Left forelimb (tissue), 1 donor: Measurements from ENCODE around the gene ABCC12.

ENCODE experiments used
- DNase-seq: peaks from one replicate; pipeline ENCODE4 v3.0.0-alpha.2; 2018; ENCODE audit warnings: low spot score

Gene ABCC12

DNA sequence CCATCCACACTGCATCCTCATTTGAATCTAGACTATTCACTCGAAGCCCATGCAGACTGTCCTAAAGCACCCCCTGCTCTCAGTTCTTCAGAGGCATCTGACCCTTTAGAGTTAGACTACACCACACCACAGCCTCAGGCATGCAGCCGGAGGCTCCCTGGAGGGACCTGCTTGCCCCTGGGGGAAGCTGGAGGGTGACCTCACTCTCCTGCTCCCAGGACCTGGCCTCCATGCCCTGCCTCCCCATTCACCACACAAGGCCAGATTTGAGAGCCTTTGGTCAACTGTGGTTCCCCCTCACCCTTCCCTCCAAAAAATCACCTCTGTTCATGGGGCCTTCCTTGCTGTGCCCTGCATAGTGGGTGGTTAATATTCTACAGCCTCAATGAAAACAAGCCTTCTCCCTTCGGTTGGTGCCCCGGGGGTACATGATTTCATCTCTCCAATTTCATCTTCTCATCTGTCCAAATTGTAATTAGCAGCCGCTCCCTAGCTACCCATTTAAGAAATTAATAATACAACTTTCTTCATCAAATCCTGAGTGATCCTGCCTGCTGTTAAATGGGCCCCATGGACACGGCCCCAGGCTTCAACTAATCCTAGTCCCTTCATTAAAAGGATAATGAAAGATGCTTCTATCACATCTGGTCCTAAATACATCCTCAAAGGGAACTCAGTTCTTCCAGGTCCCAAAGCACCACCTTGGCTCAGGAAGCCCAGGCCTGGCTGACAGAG lies 24.4 kb downstream of the ABCC12 start:
- DNase-seq, result peak; percentile 20

DNA sequence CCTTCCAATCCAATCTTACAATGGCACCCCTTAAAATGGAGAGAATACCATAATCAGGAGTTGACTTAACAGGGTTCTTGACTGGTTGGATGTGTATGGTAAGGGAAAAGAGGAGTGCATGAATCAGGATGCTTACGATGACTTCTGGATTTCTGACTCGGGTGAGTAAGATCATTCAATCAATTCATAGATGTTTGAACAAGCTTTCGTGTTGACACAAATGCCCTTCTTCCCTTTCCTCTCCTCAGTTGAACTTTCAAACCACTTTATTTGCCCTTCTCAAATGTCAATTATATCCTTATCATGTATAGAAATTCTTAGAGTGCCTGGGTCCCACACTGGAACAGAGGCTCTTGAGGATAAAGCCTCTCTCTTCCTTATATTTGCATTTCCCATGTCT lies 25.9 kb downstream of the ABCC12 start:
- no peak for DNase-seq

DNA sequence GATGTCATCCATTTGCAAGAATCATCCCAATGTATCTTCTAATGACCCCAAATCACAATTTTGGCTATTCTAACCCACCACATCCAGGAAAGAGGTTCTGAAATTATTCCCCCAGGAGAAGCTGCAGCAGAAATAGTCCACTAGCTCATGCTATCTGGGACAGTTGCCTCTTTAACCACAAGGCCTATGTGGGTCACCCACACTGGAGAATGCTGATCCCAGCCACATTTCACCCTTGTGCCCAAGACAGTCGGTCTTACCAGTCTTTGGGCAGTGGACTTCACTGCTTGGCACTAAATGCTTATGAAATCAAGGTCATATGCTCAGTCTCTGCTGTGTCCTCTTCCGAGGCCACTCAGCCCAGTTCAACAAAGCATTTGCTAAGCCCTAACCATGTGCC lies 27.0 kb downstream of the ABCC12 start:
- no peak for DNase-seq

DNA sequence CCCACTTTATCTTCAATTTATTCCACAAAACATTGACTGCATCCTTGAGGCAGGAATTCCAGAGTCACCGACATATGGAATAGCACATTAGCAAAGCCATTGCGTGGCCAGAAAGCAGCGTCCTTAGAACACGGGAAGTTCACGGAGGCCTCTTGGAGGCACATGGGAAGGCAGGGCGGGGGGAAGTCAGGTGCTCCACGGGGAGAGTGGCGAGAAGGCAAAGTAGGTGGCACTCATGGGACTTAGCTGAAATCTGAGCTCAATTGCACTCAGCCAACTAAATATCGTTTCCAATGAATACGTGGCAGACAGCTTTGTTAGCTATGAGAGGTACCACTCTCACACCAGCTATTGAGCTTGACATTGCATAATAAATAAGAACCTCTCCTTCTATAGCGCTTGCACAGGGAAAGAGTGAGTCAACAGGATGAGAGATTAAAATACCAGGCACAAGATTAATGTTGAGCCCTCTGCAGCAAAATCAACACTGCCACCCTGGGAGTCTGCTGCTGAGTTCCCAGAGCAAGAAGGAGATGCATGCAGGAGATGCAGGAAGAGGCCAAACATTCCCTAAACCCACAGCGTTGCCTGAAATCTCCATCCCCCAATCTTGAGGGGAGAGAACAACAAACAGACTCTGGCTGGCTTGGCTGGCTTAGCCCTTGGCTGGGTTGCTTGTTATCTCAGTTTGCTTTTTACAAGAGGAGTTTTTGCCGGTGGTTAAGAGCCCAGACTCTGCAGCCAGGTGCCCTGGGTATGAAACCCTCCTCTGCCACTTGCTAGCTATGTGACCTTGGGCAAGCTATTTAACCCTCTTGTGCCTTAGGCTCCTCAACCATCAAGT lies 28.8 kb downstream of the ABCC12 start:
- DNase-seq, result no peak

DNA sequence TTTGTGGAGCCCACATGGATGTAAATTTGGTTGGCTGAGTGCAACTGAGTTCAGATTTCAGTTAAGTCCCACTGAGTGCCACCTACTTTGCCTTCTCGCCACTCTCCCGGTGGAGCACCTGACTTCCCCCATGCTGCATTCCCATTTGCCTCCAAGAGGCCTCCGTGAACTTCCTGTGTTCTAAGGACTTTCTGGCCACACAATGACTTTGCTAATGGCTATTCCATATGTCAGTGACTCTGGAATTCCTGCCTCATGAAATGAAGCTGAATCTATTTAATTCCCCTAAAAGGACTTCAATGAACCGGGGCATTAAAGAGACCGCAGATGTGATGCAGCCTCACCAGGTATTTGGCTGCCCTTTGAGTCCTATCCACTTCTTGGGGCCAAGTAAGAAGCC lies 29.9 kb downstream of the ABCC12 start:
- DNase-seq, result no peak

DNA sequence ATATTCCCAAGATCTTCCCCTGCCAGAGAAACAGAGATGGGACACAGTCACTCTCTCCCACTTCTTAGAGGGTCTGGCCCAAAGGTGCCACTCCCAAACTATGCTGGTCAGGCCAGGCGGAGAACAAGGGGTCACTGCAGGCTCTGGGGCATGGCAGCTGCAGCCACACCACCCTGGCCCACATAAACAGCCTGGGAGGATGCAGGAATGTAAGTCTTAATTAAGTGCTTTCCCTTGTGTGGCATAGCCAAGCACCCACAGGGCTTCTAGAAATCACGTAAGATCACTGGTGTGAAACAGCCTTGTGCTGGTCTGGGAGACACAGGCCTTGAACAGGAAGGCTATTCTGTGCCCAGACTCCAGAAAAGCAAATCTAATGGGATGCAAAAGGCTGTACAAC lies 31.5 kb downstream of the ABCC12 start:
- no peak for DNase-seq

DNA sequence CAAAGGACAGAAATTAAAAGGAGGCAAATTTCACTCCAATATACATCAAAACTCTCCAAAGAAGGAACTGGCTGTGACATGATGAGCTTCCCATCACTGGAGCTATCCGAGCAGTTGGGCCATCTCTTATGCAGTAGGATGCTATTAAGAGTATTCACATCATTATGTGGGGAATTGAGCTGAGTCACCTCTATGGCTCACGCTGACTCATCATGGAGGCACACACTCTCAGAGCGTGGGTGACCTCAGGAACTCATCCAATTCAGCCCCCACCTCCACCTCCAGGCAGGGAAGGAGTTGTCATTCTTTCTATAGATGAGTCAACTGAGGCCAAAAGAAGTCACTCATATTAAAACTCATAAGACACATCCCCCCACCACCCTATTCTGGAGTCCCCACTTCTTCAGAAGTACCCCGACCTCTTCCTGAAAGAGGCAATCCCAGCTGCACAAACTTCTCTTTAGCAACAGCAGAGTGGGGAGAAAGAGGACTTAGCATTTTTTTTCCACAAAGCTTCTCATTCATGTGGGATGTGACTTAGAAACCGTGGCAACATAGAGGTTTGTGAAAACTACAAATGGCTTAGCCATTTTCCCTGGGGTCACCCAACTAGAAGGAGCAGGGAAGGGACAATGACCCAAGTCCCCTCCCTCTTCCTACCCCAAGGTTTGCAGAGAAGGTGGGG lies 32.5 kb downstream of the ABCC12 start:
- DNase-seq, result no peak

DNA sequence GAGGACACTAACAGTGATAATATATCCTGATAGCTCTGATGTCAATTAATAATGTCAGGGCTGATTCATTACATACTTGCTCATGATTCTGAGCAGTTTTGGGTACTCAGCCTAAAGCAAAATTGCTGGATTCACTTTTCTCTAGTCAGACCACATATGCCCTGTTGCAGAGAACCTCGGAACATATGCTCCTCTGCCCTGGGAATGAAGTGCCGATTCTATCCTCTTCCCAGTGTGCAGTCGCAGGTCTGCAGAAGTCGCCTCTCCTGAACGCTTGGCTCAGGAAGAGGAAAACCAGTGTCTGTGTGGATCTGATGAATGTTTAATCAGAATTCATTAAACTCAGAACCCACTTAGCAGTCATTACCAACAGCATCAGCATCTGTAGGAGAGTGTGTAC lies 34.5 kb downstream of the ABCC12 start:
- no peak for DNase-seq

DNA sequence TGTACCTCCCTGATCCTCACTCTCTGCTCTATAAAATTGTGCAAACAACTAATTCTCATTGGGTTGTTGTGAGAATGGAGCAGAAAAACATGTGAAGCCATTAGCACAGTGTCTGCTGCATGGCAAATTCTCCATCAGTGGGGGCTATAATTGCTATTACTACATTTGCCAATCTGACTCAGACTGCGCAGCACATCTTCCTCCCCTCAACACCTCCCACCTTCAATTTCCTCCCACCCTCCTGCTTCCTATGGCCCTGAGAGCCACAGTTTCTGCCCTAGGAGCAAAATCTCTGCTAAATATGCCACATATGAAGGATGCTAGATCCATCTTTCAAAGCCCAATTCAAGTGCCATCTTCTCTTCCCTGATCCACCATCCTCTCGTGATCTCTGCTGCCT lies 37.0 kb downstream of the ABCC12 start:
- no peak for DNase-seq

DNA sequence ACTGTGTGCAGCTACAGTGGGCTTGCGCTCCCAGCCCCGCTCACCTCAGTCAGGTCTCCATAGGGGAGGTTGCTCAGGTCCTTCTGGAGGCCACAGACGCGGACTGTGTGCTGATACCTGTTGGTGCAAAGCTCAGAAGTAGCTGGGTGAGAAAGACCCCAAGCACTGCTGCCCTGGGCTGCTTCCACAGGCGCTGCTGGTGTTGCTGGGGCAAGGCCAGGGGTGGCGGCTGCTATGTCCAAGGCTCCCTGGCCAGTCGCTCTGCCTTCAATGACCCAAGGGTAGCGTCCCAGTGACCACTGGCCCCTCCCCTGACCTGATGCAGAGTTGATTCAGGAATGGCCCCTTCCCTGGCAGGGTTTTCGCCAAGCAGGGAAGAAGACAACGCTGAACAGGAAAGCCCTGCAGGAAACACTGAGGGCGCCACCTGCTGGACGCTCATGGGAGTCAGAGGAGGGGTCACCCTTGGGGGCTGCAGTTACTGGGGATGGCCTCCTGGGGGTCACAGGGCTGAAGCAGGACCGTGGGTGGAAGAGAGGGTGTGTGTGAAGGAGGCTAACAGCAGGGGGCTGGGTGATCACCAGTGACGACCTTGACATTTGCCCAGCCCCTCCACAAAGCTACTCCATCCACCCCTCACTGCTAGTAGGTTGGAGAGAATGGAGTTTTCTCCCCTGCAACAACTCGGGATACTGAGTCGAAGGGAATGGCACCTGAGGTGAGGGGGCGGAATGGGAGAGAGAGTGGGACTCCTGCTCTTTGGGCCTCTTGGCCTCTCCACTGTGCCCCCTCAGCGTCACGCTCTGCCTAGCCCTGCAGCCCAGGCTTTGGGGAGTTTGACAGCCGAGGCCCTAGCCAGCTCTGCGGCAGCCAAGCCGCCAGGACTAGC lies 38.3 kb downstream of the ABCC12 start:
- DNase-seq, result no peak

DNA sequence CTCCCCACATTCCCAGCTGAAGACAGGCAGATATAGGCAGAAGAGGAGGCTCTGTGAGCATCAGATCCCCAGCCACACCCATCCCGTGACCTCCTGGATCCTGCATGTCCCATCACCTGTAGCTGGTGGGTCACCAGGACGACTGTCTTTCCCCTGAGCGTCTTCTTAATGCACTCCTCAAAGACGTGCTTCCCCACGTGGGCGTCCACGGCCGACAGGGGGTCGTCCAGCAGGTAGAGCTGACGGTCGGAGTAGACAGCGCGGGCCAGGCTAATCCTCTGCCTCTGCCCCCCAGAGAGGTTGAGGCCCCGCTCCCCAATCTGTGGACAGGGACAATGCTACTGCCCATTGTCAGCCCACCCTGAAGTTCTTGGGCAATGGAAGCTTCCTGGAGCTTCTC lies 40.5 kb downstream of the ABCC12 start:
- DNase-seq, result no peak

DNA sequence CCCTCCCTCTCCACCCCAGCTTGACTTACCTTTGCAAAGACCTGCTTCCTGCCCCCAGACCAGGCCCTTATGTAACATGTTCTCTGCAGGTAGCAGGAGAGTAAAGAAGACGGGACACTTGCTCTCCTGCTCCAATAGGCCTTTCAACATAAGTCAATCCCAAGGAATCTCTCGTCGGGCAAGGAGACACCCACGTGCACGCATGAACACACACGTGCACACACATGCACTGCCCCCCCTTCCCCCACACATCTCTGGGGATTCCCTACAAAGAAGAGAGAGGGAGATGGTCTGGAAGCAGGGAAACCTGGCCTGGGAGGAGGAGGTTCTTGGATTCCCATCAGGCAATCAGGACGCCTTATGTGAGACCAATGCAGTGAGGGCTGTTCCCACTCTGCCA lies 41.4 kb downstream of the ABCC12 start:
- DNase-seq, result no peak

DNA sequence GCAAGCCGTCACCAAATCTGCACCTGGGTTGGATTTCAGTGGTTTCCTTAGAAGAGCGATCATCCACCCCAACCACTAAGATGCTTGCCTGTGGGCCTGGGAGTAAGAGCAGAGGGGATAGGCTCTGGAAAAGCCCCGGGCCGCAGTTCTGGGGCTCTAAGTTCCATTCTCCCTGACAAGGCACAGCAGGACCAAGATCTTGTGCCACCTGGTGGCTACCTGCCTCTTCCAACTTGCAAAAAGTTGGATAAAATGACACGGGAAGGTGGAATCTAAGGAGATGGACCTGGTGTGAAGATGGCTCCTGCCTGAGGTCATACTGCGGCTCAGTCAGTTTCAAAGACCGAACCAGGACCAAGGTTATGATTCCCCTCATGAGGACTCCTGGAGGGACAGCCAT lies 42.3 kb downstream of the ABCC12 start:
- DNase-seq, result no peak

DNA sequence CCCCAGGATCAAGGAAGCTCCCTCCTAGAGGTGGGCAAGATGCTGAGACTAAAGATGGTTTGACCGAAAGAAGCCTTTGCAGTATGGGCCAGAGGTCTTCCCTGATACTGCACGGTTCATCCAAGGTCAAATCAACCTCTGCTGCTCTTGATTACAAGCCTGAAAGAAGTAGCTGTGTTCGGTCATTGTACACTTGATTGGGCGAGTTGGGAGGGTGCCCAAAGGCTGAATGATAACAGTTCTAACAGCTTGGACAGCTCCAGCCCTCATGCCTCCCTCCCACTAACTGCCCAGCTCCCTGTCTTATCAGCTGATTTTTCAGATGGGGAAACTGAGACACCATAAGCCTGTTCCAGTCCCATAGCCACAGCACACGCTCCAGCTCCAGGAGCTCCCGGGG lies 42.8 kb downstream of the ABCC12 start:
- no peak for DNase-seq

DNA sequence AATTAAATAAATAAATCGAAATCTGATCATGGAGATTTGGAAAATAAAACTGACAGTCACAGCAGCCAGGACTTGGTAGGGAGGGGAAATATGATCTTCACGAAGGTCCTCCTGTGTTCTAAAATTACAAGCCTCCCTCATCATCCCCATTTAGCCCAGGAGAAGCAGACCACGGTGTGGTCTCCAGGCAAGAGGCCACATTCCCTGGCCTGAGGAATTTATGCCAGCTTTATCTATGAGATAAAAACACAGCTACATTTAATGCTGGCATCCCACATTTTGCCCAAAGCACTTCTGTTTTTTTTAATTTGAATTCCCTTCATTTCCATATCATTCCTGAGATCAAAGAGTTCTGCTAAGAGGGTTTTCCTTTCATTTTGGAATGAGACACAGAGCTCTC lies 43.2 kb downstream of the ABCC12 start:
- no peak for DNase-seq

DNA sequence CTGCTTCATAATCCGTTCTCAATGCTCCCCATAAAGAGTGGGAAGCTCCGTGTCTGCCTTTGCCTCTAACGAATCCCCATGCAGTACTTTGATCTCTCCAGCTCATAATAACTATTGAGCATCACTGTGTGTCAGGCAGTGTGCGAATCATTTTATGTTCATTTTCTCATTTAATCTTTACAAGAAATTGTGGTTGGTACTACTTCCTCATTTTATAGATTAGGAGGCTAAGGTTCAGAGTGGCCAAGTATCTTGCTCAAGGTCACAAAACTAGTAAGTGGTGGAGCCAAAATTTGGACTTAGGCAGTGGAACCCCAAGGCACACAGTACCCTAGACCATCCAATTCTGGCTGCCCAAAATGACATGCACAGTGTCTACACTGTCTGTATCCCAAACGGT lies 44.8 kb downstream of the ABCC12 start:
- no peak for DNase-seq

DNA sequence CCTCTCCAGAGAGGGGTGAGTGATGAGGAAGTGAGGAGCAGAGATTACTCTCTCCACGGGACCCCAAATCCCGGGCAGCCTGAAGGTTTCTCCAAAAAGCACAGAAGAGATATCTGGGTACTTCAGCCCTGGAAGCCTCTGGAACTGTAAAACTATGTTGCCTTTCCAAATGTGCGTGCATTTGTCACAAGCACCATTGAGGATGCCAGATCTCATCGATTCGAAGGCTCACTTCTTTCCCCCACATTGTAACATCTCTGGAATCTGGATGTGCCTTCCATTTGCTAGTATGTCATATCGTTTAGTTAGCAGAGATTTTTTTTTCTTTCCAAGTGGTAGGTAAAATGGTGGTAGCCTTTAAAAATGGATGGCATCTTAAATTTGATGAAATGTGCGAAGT lies 45.8 kb downstream of the ABCC12 start:
- DNase-seq, result no peak

DNA sequence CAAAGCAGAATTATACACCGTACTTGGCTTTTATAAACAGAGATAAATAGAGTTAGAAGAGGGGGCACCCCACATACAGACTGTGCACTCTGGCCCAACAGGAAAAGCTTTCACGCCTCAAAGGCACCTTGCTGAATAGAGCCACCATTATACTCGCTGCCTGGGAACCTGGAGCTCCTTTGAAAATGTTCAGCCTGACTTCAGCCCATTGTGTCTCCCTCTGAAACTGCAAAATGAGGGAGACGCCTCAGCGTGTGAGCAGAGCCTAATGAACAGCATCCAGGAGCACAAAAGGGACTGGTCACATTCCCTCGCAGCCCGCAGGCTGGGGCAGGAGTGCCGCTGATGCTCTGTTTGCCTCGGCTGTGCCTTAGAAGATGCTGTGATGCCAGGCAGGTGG lies 46.3 kb downstream of the ABCC12 start:
- no peak for DNase-seq

DNA sequence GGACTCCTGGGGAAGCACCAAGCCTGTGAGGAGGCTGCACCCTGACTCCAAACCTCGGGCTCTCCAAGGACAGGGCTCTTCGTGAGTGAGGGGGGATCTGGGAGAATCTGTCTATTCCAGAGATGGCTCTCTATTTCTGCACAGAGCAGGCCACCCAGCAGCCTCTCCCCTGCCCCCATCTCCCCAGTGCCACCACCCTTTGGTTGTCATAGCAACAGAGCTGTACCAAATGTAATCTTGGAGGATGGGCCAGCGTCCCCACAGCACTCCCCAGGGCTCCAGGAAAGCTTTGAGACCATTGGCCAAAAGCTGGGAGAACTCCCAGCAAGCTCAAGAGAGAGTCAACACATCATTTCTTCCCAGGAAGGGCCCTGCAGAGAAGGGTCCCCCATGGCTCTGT lies 49.3 kb downstream of the ABCC12 start:
- no peak for DNase-seq
